A549 (cell line): ENCODE results near the gene TREML2.

Experiments
- CEBPB ChIP-seq, 2 experiments: fragments of >200 bp in 1 of 2; sonication (Bioruptor Twin) in 1 of 2; formaldehyde crosslinking in 1 of 2; IDR thresholded peaks; 2 replicates each; pipeline ENCODE4 v1.6.1; 2012 to 2016
- CTCF ChIP-seq: fragments of >200 bp; sonication (Bioruptor Twin); formaldehyde crosslinking; IDR thresholded peaks from 3 replicates; pipeline ENCODE4 v1.5.1; 2016
- ESRRA ChIP-seq: fragments of 150-350 bp; IDR thresholded peaks from 2 replicates; pipeline ENCODE4 v1.6.1; 2014; ENCODE audit warnings: mild to moderate bottlenecking, low read length, borderline replicate concordance
- HDAC2 ChIP-seq: fragments of 200-600 bp; sonication (generic); IDR thresholded peaks from 2 replicates; pipeline ENCODE4 v1.6.1; 2016
- JUN ChIP-seq, 2 experiments: fragments of >200 bp; sonication (Bioruptor Twin); formaldehyde crosslinking; IDR thresholded peaks; 2 replicates in 1 of 2; 3 replicates in 1 of 2; pipeline ENCODE4 v1.6.1; 2016 to 2017
- MAX ChIP-seq: IDR thresholded peaks from 2 replicates; pipeline ENCODE4 v1.6.1; 2012
- NR3C1 ChIP-seq: fragments of >200 bp; sonication (Bioruptor Twin); formaldehyde crosslinking; IDR thresholded peaks from 3 replicates; pipeline ENCODE4 v1.6.1; 2017
- POLR2A ChIP-seq: IDR thresholded peaks from 2 replicates; pipeline ENCODE4 v1.6.1; 2012; ENCODE audit warnings: mild to moderate bottlenecking, low read length
- SMC3 ChIP-seq: fragments of >200 bp; sonication (Bioruptor Twin); formaldehyde crosslinking; IDR thresholded peaks from 3 replicates; pipeline ENCODE4 v1.6.1; 2018; ENCODE audit warnings: inconsistent platforms
- TP53 ChIP-seq: fragments of 250-450 bp; sonication (Bioruptor Pico); IDR thresholded peaks from 2 replicates; pipeline ENCODE4 v1.5.0; 2021; ENCODE audit warnings: mild to moderate bottlenecking, moderate library complexity
- ZC3H11A ChIP-seq: fragments of 450-650 bp; IDR thresholded peaks from 2 replicates; pipeline ENCODE4 v1.6.1; 2014; ENCODE audit warnings: antibody characterized with exemption, mild to moderate bottlenecking

- no peak for TF ChIP-seq CTCF
- no peak for TF ChIP-seq SMC3
- TF ChIP-seq POLR2A: no peak
- TF ChIP-seq TP53 (CRISPR knock-in tag): no peak
- TF ChIP-seq MAX: no peak
- TF ChIP-seq ZC3H11A: no peak
- TF ChIP-seq NR3C1: no peak
- TF ChIP-seq JUN (IDR thresholded peaks at IDR 0.05): no peak
- TF ChIP-seq HDAC2: no peak
- TF ChIP-seq CEBPB (IDR thresholded peaks at IDR 0.05): no peak
- no peak for TF ChIP-seq ESRRA
Observed at GRCh38 chr6:41228616-41229015, 27.7 kb upstream of the TREML2 start.
